GM06990 (cell line): ENCODE data around the gene ARHGAP29.

Experiments
- DNase-seq: peaks from one replicate; pipeline ENCODE4 v3.0.0-alpha.2; 2011; ENCODE audit not compliant: insufficient read length; ENCODE audit errors: extremely low read depth
- H3K27me3 ChIP-seq: replicated peaks from 2 replicates; pipeline ENCODE4 v1.6.0; 2011; ENCODE audit warnings: low read length; ENCODE audit not compliant: control insufficient read depth, insufficient read depth
- H3K36me3 ChIP-seq: 2 replicates; pipeline ENCODE4 v1.5.1; 2011; ENCODE audit warnings: low read length; ENCODE audit not compliant: control insufficient read depth, insufficient read depth
- H3K4me3 ChIP-seq: replicated peaks from 2 replicates; pipeline ENCODE4 v1.5.1; 2011; ENCODE audit warnings: low read depth, mild to moderate bottlenecking, control low read depth, low read length
- TF ChIP-seq, protein P1 (sequence below): IDR thresholded peaks from 2 replicates; pipeline ENCODE4 v1.5.1; 2011; ENCODE audit warnings: low read length, control low read depth, mild to moderate bottlenecking, inconsistent platforms; ENCODE audit not compliant: insufficient read depth, poor library complexity, severe bottlenecking

Gene ARHGAP29

DNA sequence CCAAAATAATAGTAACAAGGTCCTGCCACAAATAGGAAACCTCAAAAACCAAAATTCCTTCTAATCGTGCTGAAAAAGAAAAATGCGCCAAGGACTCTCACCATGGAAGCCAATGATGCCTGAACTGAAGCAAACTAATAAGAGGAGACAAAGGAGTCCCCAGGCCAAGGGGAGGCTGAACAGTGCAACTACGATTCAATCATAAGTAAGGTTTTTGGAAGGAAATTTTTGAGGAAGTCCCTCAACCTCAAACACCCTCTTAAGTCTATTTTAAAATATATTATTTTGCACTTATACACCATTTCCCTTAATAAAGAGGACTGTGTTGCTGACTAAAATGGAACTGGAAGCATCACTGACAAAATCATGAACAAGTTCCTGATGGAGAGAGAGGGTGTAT lies 1.7 kb upstream of the ARHGAP29 start:
- no peak overlapping the region for H3K4me3 ChIP-seq
- H3K27me3 ChIP-seq = peaks cover 3% of the 10 kb centered on the region; the same call in 1 of the 2 replicates
- TF ChIP-seq, protein P1, sequence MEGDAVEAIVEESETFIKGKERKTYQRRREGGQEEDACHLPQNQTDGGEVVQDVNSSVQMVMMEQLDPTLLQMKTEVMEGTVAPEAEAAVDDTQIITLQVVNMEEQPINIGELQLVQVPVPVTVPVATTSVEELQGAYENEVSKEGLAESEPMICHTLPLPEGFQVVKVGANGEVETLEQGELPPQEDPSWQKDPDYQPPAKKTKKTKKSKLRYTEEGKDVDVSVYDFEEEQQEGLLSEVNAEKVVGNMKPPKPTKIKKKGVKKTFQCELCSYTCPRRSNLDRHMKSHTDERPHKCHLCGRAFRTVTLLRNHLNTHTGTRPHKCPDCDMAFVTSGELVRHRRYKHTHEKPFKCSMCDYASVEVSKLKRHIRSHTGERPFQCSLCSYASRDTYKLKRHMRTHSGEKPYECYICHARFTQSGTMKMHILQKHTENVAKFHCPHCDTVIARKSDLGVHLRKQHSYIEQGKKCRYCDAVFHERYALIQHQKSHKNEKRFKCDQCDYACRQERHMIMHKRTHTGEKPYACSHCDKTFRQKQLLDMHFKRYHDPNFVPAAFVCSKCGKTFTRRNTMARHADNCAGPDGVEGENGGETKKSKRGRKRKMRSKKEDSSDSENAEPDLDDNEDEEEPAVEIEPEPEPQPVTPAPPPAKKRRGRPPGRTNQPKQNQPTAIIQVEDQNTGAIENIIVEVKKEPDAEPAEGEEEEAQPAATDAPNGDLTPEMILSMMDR = no peak
- no peaks in the 10 kb centered on the region for H3K36me3 ChIP-seq
- DNase-seq = no peak

DNA sequence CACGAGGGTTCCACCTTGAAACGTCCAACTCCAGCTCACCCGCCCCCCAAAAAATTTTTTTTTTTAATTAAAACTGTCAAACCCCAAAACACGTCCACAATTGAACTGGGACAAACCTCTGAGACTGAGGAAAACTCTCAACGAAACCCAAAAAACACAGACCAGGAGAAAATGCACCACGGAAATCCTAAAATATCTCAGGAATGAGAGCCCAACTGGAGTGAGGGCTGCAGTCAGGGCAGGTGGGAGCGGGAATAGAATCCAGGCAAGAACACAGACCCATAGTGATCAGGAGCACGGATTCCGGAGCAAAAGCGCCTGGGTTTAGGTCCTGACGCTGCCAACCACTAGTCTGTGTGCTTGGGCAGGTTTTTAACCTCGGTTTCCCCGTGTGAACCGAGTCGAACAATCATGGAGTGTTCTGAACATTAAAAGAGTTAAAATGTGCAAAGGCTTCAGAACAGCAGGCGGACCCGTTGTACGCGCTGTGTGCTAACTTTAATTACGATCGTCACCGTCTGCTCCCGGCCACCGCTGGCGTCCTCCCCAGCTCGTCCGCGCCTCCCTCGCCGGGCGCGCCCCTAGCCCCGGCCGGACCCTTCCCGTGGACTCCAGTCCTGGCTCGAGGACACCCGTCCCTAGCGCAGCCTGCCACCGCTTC lies 624 bp downstream of the ARHGAP29 start:
- no peak for DNase-seq
- TF ChIP-seq, protein P1 = no peak
- Histone ChIP-seq H3K4me3 (peak overlapping the region; percentile 48), H3K36me3 (no peaks in the 10 kb centered on the region), H3K27me3 (peaks cover 3% of the 10 kb centered on the region; the same call in 1 of the 2 replicates)

DNA sequence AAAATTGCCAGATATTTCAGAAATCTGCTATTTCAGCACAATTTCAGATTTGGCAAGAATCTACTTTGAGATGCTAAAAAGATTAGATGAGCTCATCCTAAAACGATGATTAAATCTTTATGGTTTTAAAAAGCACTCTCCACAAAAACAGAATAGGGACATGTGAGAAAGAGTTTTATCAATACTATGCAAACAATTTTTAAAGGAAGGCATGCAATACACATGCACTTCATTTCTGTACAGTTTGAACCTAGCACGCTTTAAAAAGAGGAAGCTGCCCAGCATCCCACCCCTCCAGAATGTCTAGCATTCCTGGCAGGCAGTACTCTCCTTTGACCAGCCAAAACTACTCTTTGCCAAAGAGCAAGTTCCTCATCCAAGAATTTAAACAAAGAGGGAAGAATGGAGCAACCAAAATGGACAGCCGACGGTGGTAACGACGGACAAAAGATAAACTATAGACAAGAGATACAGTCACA lies 1.3 kb downstream of the ARHGAP29 start:
- TF ChIP-seq, protein P1 = no peak
- peaks cover 3% of the 10 kb centered on the region; the same call in 1 of the 2 replicates for H3K27me3 ChIP-seq
- no peaks in the 10 kb centered on the region for H3K36me3 ChIP-seq
- H3K4me3 ChIP-seq = no peak overlapping the region
- DNase-seq = no peak

DNA sequence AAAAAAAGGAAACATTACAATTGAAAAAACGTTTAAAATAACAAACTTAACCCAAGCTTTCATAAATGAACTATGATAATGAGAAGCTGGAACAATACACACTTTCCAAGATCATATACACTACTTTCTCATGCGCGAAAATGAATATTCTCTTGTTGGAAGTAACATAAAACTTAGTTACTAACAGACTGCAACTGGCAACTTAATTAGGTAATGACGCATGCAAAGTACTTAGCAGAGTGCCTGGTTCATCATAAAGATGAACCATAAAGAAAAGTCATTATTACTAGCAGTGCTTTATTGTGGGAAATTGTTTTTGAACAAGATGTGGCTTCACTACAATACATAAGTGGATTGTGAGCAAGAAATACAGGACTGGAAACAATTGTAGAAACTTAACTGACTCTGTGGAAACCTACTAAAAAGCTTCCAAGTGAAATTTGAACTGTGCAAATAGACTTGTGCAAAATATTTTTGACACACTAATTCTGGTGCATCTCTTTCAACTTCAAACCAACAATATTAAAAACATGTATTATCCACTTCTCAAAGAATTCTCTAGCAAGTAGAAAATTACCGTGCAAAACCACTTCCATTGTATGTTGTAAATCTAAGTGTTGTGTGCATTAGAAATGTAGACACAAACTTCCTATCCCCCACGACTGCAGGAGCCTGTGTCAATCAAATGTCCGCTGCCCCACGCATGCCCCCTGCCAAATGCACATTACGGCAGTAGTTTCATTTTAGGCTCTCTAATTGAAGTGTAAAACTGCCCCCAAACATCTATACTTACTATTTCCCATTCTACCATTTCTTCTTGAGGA lies 2.0 kb downstream of the ARHGAP29 start:
- H3K27me3 ChIP-seq = peaks cover 3% of the 10 kb centered on the region; the same call in 1 of the 2 replicates

DNA sequence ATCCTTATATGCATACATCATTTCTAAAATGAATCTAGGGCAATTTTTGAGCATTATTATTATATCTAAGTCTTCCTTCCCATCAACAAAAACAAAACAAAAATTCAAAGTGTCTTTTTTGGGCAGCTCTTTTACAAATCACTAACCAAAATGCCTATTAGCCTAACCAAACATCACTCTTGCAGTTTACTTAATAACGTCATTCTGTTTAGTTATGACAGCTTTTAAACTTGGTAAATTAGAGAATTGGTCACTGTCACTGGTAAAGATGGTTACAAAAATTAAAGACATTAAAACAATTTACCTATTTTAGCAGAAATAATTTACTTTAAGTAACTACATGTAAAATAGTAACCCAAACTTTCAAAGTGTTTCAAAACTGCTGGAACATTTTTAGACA lies 2.8 kb downstream of the ARHGAP29 start:
- Histone ChIP-seq H3K4me3 (no peak overlapping the region), H3K36me3 (no peaks in the 10 kb centered on the region), H3K27me3 (peaks cover 1% of the 10 kb centered on the region; the same call in 1 of the 2 replicates)
- no peak for DNase-seq
- TF ChIP-seq, protein P1 = no peak

More for the DNA sequence above, 2.0 kb downstream of the ARHGAP29 start:
- Histone ChIP-seq H3K36me3 (no peaks in the 10 kb centered on the region), H3K4me3 (no peak overlapping the region)
- no peak for DNase-seq
- TF ChIP-seq, protein P1 = no peak
